Measurements from ENCODE around the gene FUT7.

Gene FUT7

GRCh38 chr9:137046088-137046787, 14.3 kb upstream of the FUT7 start, which contains the start of gene NPDC1 (continued):
- no peak for TF ChIP-seq ZNF184 (tag by site-specific recombination; IDR thresholded peaks at IDR 0.05)
- no peak for TF ChIP-seq ZNF202 (tag by site-specific recombination; IDR thresholded peaks at IDR 0.05; ENCODE audit: borderline replicate concordance)
- TF ChIP-seq HIC1 (tag by site-specific recombination; IDR thresholded peaks at IDR 0.05): peak; percentile 84
- TF ChIP-seq KLF7 (tag by site-specific recombination; IDR thresholded peaks at IDR 0.05; ENCODE audit: borderline replicate concordance): peak; percentile 42; the same call in 1 of the 2 replicates
- 0 out of 2 replicates have a peak, but pooled peaks have one; percentile 33 for TF ChIP-seq ZFP69B (tag by site-specific recombination; IDR thresholded peaks at IDR 0.05)
- TF ChIP-seq KLF17 (tag by site-specific recombination; IDR thresholded peaks at IDR 0.05): 0 out of 2 replicates have a peak, but pooled peaks have one; percentile 33
- TF ChIP-seq YY1 (tag by site-specific recombination; IDR thresholded peaks at IDR 0.05): 0 out of 2 replicates have a peak, but pooled peaks have one; percentile 14
- TF ChIP-seq IKZF3 (tag by site-specific recombination; IDR thresholded peaks at IDR 0.05): no peak
- TF ChIP-seq ZNF155 (tag by site-specific recombination; IDR thresholded peaks at IDR 0.05): no peak
- peak; percentile 81 for TF ChIP-seq SP2 (tag by site-specific recombination; IDR thresholded peaks at IDR 0.05)
- peak; percentile 86 for TF ChIP-seq ZBTB17 (tag by site-specific recombination; IDR thresholded peaks at IDR 0.05)
- peak; percentile 85 for TF ChIP-seq ZNF2 (tag by site-specific recombination; IDR thresholded peaks at IDR 0.05)
- TF ChIP-seq ZNF654 (tag by site-specific recombination; IDR thresholded peaks at IDR 0.05; ENCODE audit: low read depth): peak; percentile 56
- peak; percentile 86 for TF ChIP-seq ZNF398 (tag by site-specific recombination; IDR thresholded peaks at IDR 0.05)
- peak; percentile 69 for TF ChIP-seq ZNF600 (tag by site-specific recombination; IDR thresholded peaks at IDR 0.05)
- no peak for TF ChIP-seq ZNF747 (tag by site-specific recombination; IDR thresholded peaks at IDR 0.05)
- TF ChIP-seq BCL6B (tag by site-specific recombination; IDR thresholded peaks at IDR 0.05): no peak
- TF ChIP-seq ZNF335 (tag by site-specific recombination; conservative IDR thresholded peaks at IDR 0.05): peak; percentile 92
- TF ChIP-seq ZNF169 (tag by site-specific recombination; IDR thresholded peaks at IDR 0.05): no peak
- TF ChIP-seq ZFHX2 (tag by site-specific recombination; conservative IDR thresholded peaks at IDR 0.05): peak; percentile 92
- peak; percentile 34 for TF ChIP-seq GLIS1 (tag by site-specific recombination; IDR thresholded peaks at IDR 0.05)
- TF ChIP-seq BCL11B (tag by site-specific recombination; IDR thresholded peaks at IDR 0.05; ENCODE audit: low read depth): peak; percentile 73
- TF ChIP-seq PRDM10 (tag by site-specific recombination; IDR thresholded peaks at IDR 0.05): 0 out of 2 replicates have a peak, but pooled peaks have one; percentile 43
- TF ChIP-seq ZNF501 (tag by site-specific recombination; IDR thresholded peaks at IDR 0.05): peak; percentile 87
- no peak for TF ChIP-seq ZNF121 (tag by site-specific recombination; IDR thresholded peaks at IDR 0.05)

Data from HEK293 (cell line).